SH-SY5Y (cell line): Measurements from ENCODE around the gene GAS5.

Experiments used
- GATA2 ChIP-seq: IDR thresholded peaks from 2 replicates; pipeline ENCODE4 v1.6.1; 2011; ENCODE audit warnings: mild to moderate bottlenecking, low read depth, low read length
- GATA3 ChIP-seq: IDR thresholded peaks from 2 replicates; pipeline ENCODE4 v1.6.1; 2011; ENCODE audit warnings: low read depth, mild to moderate bottlenecking, low read length, moderate library complexity

DNA sequence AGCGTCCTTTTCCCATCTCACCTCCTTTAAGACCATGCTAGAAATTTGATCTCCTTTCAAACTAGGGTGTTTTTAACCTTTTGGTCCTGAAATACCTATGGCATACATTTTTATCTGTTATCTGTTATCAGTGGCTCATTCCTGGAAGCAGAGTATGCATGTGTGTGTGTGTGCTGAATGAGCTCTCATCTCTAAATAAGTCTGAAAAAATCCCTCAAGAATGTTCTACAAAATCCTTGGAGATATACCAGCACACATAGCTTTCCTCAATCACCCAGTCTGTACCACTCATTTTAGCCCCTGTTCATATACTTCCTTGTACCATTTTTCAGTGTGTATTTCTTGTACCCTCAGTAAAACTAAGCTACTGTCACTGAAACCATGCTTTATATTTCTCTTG, 49.3 kb downstream of the GAS5 start:
- TF ChIP-seq GATA2 (no peak), GATA3 (no peak)
